Natural killer cell treated with Interleukin-12 subunit alpha and Interleukin-12 subunit beta and Interleukin-15 and Interleukin-18, amount 100 ng/mL, for 72 hours (primary cell): ENCODE data around the gene CYP8B1. TPM values are rescaled to one million over a fixed set of nuclear protein-coding genes. Genes with fewer than 3 reads are reported as not detected.

Source experiments
- ATAC-seq, 2 donors: fragments of 150-1000 bp; cut with Tn5 transposase in 1 of 2; sonication (Bioruptor Pico), chemical (Tn5 transposase) in 1 of 2; 2 replicates each; pipeline ENCODE4 v1.10.0; 2021
- DNase-seq: peaks from one replicate; pipeline ENCODE4 v3.0.0; 2022; ENCODE audit warnings: low spot score
- H3K27ac Mint-ChIP-seq, 2 donors: 1 replicate in 1 of 2; 2 replicates in 1 of 2; pipeline ENCODE4 v1.8.0; 2022; ENCODE audit warnings: mixed read lengths in 2 of 2, mild to moderate bottlenecking in 1 of 2, moderate library complexity in 1 of 2
- H3K27me3 Mint-ChIP-seq, 2 donors: 1 replicate in 1 of 2; 2 replicates in 1 of 2; pipeline ENCODE4 v1.8.0; 2022; ENCODE audit warnings: mixed read lengths in 2 of 2
- H3K36me3 Mint-ChIP-seq: one replicate; pipeline ENCODE4 v1.8.0; 2022; ENCODE audit warnings: mixed read lengths
- H3K4me1 Mint-ChIP-seq, 2 donors: 1 replicate in 1 of 2; 2 replicates in 1 of 2; pipeline ENCODE4 v1.8.0; 2022; ENCODE audit warnings: low read depth in 2 of 2, mixed read lengths in 2 of 2, mild to moderate bottlenecking in 1 of 2
- H3K4me3 Mint-ChIP-seq: one replicate; pipeline ENCODE4 v1.8.0; 2022; ENCODE audit warnings: mixed read lengths
- H3K9me3 Mint-ChIP-seq: 2 replicates; pipeline ENCODE4 v1.8.0; 2022; ENCODE audit warnings: mixed read lengths
- total RNA-seq, 2 donors: library from RNA; stranded (reverse); gene quantifications; one replicate each; pipeline ENCODE4 v1.2.3, GENCODE V29; 2022

CYP8B1 gene, protein sequence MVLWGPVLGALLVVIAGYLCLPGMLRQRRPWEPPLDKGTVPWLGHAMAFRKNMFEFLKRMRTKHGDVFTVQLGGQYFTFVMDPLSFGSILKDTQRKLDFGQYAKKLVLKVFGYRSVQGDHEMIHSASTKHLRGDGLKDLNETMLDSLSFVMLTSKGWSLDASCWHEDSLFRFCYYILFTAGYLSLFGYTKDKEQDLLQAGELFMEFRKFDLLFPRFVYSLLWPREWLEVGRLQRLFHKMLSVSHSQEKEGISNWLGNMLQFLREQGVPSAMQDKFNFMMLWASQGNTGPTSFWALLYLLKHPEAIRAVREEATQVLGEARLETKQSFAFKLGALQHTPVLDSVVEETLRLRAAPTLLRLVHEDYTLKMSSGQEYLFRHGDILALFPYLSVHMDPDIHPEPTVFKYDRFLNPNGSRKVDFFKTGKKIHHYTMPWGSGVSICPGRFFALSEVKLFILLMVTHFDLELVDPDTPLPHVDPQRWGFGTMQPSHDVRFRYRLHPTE
- total RNA-seq = under 1 TPM in 1 of 2 donors, not detected in 1; 0.14 TPM

DNA sequence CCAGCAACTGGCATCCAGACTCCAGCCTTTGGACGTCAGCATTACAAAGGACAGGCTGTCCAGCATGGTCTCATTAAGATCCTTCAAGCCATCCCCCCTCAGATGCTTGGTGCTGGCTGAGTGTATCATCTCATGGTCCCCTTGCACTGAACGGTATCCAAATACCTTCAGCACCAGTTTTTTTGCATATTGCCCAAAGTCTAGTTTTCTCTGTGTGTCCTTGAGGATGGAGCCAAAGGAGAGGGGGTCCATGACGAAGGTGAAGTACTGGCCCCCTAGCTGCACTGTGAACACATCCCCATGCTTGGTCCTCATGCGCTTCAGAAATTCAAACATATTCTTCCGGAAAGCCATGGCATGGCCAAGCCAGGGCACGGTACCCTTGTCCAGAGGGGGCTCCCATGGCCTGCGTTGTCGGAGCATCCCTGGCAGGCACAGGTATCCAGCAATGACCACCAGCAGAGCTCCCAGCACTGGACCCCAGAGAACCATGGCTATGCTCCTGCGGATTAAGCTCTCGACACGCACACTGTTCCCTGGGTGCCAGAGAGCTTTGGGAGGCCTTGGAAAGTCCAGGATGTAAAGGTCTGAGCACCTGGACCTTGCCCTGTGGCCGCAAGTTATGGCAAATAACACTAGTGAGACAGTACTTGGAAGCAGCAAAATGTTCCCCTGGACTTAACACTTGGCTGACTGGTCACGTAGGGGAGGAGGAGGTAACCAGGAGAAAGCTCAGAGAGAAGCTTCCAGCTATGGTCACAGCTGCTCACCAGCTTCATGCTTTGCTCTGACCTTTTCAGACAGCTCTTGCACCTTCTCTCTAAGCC, at the start of gene CYP8B1:
Gene CYP8B1, minus strand, starts transcription at position 555 of the 827 bp plus-strand sequence. Its CDS starts 63 bp downstream, at position 492.
- peaks cover 0 to 3% of the 10 kb centered on the region in 2 donors for H3K4me1 Mint-ChIP-seq
- DNase-seq (no peak), ATAC-seq (peak in 1 of 2 donors; percentile 25)
- H3K27ac Mint-ChIP-seq = no peak within 1 kb of the TSS
- H3K4me3 Mint-ChIP-seq = no peak within 1 kb of the TSS
- H3K36me3 Mint-ChIP-seq = no peaks in the 10 kb centered on the region
- no peaks in the 10 kb centered on the region for H3K27me3 Mint-ChIP-seq
- H3K9me3 Mint-ChIP-seq = no peaks in the 10 kb centered on the region

DNA sequence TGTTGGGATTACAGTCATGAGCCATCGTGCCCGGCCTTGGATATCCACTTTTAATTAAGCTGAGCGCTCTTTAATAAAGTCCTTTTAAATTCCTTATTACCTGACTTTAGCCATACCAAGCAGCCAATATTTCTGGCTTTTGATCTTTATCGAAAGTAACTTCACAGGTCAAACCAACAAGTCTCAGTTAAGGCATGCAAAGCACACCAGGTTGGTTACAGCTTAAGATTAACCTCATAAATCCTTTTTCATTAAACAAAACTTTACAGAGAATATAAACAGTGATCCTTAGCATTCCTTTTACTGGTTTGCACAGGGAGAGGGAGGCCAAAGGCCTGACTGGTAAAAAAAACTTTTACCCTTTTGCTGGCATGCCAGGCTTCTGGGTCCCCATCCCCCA, 47.9 kb upstream of the CYP8B1 start:
- DNase-seq (no peak), ATAC-seq (no peak)
- Mint-ChIP-seq H3K27ac (no peak overlapping the region), H3K27me3 (peaks cover 0 to 15% of the 10 kb centered on the region in 2 donors), H3K4me1 (no peaks in the 10 kb centered on the region), H3K9me3 (no peaks in the 10 kb centered on the region), H3K36me3 (no peaks in the 10 kb centered on the region), H3K4me3 (no peak overlapping the region)

DNA sequence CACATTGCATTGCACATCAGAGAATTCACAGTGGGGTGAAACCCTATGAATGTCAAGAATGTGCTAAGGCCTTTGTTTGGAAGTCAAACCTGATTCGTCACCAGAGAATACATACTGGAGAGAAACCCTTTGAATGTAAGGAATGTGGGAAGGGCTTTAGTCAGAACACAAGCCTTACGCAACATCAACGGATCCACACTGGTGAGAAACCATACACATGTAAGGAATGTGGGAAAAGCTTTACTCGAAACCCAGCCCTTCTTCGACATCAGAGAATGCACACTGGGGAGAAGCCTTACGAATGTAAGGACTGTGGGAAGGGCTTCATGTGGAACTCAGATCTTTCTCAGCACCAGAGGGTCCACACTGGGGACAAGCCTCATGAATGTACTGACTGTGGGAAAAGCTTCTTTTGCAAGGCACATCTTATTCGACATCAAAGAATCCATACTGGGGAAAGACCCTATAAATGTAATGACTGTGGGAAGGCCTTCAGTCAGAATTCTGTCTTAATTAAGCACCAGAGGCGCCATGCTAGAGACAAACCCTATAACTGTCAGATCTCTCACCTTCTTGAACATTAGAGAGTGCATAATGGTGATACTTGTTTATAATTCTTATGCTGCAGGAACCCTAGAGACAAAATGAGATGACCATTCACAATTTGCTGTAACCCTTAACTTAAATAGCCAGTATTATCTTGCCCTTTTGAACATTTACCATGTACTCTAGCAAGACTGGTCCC, 39.3 kb upstream of the CYP8B1 start:
- no peak overlapping the region for H3K4me3 Mint-ChIP-seq
- H3K9me3 Mint-ChIP-seq = peaks cover 15% of the 10 kb centered on the region
- H3K4me1 Mint-ChIP-seq = no peaks in the 10 kb centered on the region
- no peak for DNase-seq
- no peak overlapping the region for H3K27ac Mint-ChIP-seq
- no peak for ATAC-seq
- peaks cover 0 to 3% of the 10 kb centered on the region in 2 donors for H3K27me3 Mint-ChIP-seq
- H3K36me3 Mint-ChIP-seq = peaks cover 36% of the 10 kb centered on the region

DNA sequence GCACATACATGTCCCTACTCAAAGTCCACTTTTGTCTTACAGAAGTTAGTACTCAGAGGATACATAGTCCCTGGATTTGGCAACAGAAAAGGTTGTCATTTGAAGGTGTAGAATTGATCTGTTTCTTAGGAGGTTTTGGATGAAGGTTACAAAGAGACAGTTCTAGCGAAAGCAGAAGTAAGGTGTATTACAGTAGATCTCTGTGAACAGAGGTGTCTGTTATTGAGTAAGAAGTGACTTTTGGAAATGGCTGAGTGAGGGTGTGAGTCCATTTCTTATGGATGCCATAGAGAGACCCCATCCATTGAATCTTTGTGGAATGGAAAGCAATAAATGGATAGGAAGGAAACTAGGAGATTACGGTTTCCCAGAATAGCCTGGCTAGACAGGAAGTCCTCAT, 35.9 kb upstream of the CYP8B1 start:
- H3K4me1 Mint-ChIP-seq = peaks cover 4 to 7% of the 10 kb centered on the region in 2 donors
- H3K4me3 Mint-ChIP-seq = no peak overlapping the region
- H3K9me3 Mint-ChIP-seq = peaks cover 15% of the 10 kb centered on the region
- peaks cover 31% of the 10 kb centered on the region for H3K36me3 Mint-ChIP-seq
- H3K27me3 Mint-ChIP-seq = peaks cover 10 to 11% of the 10 kb centered on the region in 2 donors
- DNase-seq (no peak), ATAC-seq (no peak)
- H3K27ac Mint-ChIP-seq = no peak overlapping the region

DNA sequence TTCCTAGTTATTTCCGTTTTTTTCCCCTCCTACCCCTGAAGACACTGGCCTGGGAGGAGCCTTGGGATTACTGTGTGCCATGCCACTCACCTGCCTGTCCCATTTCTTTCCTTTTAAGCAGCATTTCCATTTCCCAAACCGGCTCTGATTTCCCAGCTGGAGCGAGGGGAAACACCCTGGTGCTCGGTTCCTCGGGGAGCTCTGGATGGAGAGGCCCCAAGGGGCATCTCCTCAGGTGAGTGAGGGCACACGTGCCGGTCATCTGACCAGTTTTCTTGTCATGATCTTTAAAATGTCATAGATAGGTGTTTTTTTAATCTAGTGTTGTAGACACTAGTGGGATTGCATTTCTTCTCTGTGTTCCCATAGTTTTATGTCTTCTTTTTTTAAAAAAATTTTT, 33.0 kb upstream of the CYP8B1 start:
- no peak overlapping the region for H3K27ac Mint-ChIP-seq
- H3K4me3 Mint-ChIP-seq = no peak overlapping the region
- ATAC-seq (no peak), DNase-seq (no peak)
- peaks cover 28 to 35% of the 10 kb centered on the region in 2 donors for H3K27me3 Mint-ChIP-seq
- peaks cover 26% of the 10 kb centered on the region for H3K36me3 Mint-ChIP-seq
- H3K4me1 Mint-ChIP-seq = peaks cover 6 to 12% of the 10 kb centered on the region in 2 donors
- H3K9me3 Mint-ChIP-seq = peaks cover 7% of the 10 kb centered on the region

DNA sequence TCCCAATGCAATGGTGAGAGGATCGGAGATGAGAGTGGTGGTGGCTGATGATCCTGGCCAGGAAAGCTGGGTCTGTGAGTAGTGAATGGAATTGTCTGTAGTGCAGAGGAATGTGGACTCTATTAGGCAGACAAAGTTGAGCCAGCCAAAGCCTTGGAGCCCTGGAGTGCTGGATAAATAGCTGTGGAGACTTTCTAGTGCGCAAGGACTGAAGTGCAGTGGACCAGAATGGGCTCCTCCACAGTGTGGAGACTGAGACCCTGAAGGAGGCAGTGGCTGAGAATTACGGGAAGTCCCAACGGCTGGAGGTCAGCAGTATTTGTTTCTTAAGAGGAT, 31.1 kb upstream of the CYP8B1 start:
- peaks cover 37 to 41% of the 10 kb centered on the region in 2 donors for H3K27me3 Mint-ChIP-seq
- H3K27ac Mint-ChIP-seq = no peak overlapping the region
- no peak for ATAC-seq
- peaks cover 21% of the 10 kb centered on the region for H3K36me3 Mint-ChIP-seq
- peaks cover 6 to 12% of the 10 kb centered on the region in 2 donors for H3K4me1 Mint-ChIP-seq
- no peak for DNase-seq
- H3K9me3 Mint-ChIP-seq = peaks cover 7% of the 10 kb centered on the region
- peak overlapping the region; percentile 33 for H3K4me3 Mint-ChIP-seq

DNA sequence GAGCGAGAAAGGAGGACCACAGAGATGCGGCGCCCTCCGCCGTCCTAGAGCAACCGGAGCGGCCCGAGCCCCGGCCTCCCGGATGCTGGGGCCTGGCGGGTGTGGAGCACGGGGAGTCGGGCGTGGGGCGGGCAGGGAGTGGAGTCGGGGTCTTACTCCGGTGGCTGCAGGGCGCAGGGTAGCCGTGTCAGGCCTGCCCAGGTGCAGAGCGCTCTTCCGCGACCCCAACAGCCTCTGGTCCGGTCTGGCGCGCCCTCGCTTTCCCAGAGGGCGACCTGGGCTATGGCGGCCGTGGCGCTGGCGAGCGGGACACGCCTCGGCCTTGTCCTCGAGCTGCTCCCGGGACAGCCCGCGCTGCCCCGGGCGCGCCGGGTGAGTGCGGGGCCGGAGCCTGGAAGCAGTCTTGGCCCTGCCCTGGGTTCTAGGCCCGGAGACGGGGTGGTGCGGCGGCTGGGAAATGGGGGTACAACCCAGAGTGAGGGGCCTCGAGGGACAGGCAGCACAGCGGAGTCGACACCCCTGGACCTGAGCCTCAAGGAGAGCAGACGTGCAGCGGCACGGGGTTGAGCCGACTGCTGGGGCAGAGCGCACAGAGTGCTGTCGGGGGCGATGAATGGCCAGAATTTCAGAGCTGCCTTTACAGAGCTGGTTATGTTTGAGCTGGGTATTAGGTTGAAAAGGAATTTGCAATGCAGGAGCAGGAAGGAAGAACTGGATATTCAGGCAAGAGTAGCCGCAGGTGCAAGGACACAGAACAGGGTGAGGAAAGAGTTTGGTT, 30.6 kb upstream of the CYP8B1 start, which contains the start of gene ZNF662:
Gene ZNF662, plus strand, starts transcription at position 73 of the 778 bp plus-strand sequence. CDS start 1,973 bp downstream, outside the sequence.
- Mint-ChIP-seq H3K27me3 (peaks cover 37 to 41% of the 10 kb centered on the region in 2 donors), H3K4me1 (peaks cover 6 to 12% of the 10 kb centered on the region in 2 donors), H3K27ac (peak within 1 kb of the TSS in 1 of 2 donors; percentile 31), H3K9me3 (peaks cover 7% of the 10 kb centered on the region), H3K36me3 (peaks cover 21% of the 10 kb centered on the region), H3K4me3 (peak within 1 kb of the TSS; percentile 60)
- DNase-seq (no peak), ATAC-seq (peak; percentile 62 to 77)

DNA sequence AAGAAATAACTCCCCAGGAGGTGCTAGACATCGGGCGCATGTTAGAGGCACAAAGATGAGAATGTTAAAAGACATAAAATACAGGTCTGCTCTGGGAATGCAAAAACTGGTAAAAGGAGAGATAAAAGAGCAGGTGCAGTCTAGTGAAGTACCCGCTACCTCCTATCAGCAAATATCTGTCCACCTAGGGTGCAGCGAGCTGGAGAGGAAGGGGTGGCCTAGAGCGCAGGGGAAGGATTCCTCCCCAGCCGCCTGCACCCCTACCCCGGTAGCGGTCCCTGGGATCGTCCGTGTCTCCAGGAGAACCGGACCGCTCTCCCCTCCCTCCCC, 30.0 kb upstream of the CYP8B1 start:
- Mint-ChIP-seq H3K36me3 (peaks cover 21% of the 10 kb centered on the region), H3K27me3 (peaks cover 37 to 41% of the 10 kb centered on the region in 2 donors), H3K27ac (peak overlapping the region in 1 of 2 donors; percentile 31), H3K4me1 (peaks cover 6 to 12% of the 10 kb centered on the region in 2 donors), H3K9me3 (peaks cover 7% of the 10 kb centered on the region), H3K4me3 (peak overlapping the region; percentile 60)
- DNase-seq (no peak), ATAC-seq (no peak)

DNA sequence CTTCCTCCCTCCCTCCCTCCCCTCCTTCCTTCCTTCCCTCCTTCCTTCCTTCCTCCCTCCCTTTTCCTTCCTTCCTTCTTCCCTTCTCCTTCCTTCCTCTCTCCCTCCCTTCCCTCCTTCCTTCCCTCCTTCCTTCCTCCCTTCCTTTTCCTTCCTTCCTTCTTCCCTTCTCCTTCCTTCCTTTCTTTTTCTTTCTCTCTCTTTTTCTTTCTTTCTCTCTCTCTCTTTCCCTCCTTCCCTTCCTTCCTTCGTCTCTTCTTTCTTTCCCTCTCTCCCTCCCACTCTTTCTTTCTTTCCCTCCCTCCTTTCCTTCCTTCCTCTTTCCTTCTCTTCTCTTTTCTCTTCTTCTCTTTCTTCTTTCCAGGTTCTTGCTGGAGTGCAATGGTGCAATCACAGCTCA, 28.4 kb upstream of the CYP8B1 start:
- Mint-ChIP-seq H3K4me1 (peaks cover 6 to 12% of the 10 kb centered on the region in 2 donors), H3K9me3 (peaks cover 7% of the 10 kb centered on the region), H3K4me3 (no peak overlapping the region), H3K27me3 (peaks cover 37 to 41% of the 10 kb centered on the region in 2 donors), H3K36me3 (peaks cover 21% of the 10 kb centered on the region), H3K27ac (no peak overlapping the region)
- DNase-seq (no peak), ATAC-seq (no peak)

DNA sequence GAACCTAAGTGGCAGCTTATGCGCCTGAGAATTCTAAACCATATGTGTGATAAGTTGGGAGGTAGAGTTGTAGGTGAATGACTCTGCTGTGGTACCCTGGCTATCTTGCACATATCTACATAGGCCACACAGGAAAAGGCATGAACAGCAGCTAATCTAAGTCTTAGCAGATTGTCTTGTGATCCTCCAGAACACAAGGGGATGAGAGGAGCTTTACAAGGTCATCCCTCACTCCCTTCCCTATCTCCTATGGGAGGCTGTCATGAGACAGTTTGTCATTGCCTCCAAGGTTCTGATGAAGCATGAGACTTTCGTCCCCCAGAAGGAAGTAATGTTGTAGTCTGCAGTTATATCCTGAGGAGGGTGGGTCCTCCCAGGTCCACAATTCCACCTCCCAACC, 26.6 kb upstream of the CYP8B1 start:
- Mint-ChIP-seq H3K27ac (no peak overlapping the region), H3K4me3 (no peak overlapping the region), H3K36me3 (peaks cover 21% of the 10 kb centered on the region), H3K4me1 (peaks cover 6 to 11% of the 10 kb centered on the region in 2 donors), H3K9me3 (peaks cover 7% of the 10 kb centered on the region), H3K27me3 (peaks cover 33 to 36% of the 10 kb centered on the region in 2 donors)
- DNase-seq = no peak
- no peak for ATAC-seq

DNA sequence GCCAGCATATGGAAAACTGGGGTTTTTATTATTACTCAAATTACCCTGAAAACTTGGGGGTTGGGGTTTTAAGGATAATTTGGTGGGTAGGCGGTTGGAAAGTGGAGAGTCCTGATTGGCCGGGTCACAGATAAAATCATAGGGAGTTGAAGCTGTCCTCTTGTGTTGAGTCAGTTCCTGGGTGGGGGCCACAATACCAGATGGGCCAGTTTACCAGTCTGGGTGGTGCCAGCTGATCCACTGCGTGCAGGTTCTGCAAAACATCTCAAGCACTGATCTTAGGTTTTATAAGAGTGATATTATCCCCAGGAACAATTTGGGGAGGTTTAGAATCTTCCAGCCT, 25.4 kb upstream of the CYP8B1 start:
- H3K4me3 Mint-ChIP-seq = no peak overlapping the region
- DNase-seq (no peak), ATAC-seq (no peak)
- no peak overlapping the region for H3K27ac Mint-ChIP-seq
- H3K27me3 Mint-ChIP-seq = peaks cover 25 to 27% of the 10 kb centered on the region in 2 donors
- H3K9me3 Mint-ChIP-seq = peaks cover 7% of the 10 kb centered on the region
- H3K36me3 Mint-ChIP-seq = peaks cover 21% of the 10 kb centered on the region
- peaks cover 0 to 2% of the 10 kb centered on the region in 2 donors for H3K4me1 Mint-ChIP-seq

DNA sequence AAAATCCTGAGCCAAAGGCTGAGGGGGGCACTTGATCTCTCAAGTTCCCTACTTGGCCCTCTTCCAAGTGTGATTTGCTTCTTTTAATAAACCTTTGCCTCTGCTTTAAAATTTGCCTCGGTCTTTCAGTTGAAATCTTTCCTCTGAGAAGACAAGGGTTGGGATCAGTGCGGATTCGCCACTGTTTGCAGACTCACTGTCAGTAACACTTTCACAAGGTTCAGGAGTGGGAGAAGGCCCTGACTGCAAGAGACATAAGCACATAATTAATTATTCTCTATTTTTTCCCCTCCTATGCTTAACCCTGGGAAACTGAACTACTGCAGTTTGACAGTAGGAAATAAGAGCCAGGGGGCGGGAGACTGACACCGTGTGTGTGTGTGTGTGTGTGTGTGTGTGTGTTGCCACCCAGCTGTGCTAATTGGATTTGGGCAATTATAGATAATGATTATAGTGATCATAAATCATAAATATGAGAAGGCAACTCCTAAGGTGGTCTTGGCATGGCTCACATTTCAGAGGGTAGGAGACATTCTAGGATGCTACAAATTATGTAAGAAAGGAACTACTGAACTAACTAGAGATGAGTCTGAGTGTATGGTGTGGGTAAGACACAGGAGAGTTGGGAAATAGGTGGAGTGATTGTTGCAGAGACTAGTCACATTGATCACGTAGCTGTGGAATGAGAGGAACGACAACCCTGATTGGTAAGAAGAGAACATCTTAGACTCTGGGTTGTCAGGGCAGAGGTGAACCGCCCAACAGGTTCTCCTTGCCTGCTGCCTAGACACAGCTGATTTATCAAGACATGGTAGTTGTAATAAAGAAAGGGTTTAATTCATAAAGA, 24.8 kb upstream of the CYP8B1 start:
- no peaks in the 10 kb centered on the region for H3K4me1 Mint-ChIP-seq
- no peak overlapping the region for H3K27ac Mint-ChIP-seq
- ATAC-seq (no peak), DNase-seq (no peak)
- no peak overlapping the region for H3K4me3 Mint-ChIP-seq
- peaks cover 19% of the 10 kb centered on the region for H3K36me3 Mint-ChIP-seq
- peaks cover 22 to 25% of the 10 kb centered on the region in 2 donors for H3K27me3 Mint-ChIP-seq
- H3K9me3 Mint-ChIP-seq = peaks cover 7% of the 10 kb centered on the region
